HFFc6 (cell line): Measurements from ENCODE around the gene GP2. TPM values are rescaled to one million over a fixed set of nuclear protein-coding genes. Genes with fewer than 3 reads are reported as not detected.

Source experiments
- DNase-seq: peaks from one replicate; pipeline ENCODE4 v3.0.0-alpha.2; 2018
- H3K27ac Mint-ChIP-seq: 2 replicates; pipeline ENCODE4 v1.8.0; 2020; ENCODE audit warnings: mild to moderate bottlenecking, mixed read lengths
- H3K27me3 Mint-ChIP-seq: 2 replicates; pipeline ENCODE4 v1.8.0; 2021; ENCODE audit warnings: mild to moderate bottlenecking, moderate library complexity, mixed read lengths; ENCODE audit not compliant: insufficient read depth
- H3K36me3 Mint-ChIP-seq: 2 replicates; pipeline ENCODE4 v1.8.0; 2021; ENCODE audit warnings: low read depth, mixed read lengths
- H3K4me1 Mint-ChIP-seq: 2 replicates; pipeline ENCODE4 v1.8.0; 2020; ENCODE audit warnings: low read depth, mixed read lengths
- H3K4me3 Mint-ChIP-seq: 2 replicates; pipeline ENCODE4 v1.8.0; 2020; ENCODE audit warnings: mild to moderate bottlenecking, moderate library complexity, mixed read lengths
- H3K9me3 Mint-ChIP-seq: 2 replicates; pipeline ENCODE4 v1.8.0; 2020; ENCODE audit warnings: mild to moderate bottlenecking, mixed read lengths
- total RNA-seq, 6 experiments: library from RNA; stranded (reverse); fragmentation: NEBNext Ultra II Directional; extraction: Animal tissue kit (Norgen Biotek cat#: 25700); gene quantifications; 2 replicates in 1 of 6; 3 replicates in 5 of 6; pipeline ENCODE4 v1.2.3, GENCODE V29; 2021
- TF ChIP-seq, protein P1 (sequence below): fragments of 200-600 bp; sonication (generic); IDR thresholded peaks from 2 replicates; pipeline ENCODE4 v1.5.0; 2021; ENCODE audit warnings: antibody characterized with exemption, mild to moderate bottlenecking

GP2 gene
- total RNA-seq, 6 experiments from 2014 or later = not detected

DNA sequence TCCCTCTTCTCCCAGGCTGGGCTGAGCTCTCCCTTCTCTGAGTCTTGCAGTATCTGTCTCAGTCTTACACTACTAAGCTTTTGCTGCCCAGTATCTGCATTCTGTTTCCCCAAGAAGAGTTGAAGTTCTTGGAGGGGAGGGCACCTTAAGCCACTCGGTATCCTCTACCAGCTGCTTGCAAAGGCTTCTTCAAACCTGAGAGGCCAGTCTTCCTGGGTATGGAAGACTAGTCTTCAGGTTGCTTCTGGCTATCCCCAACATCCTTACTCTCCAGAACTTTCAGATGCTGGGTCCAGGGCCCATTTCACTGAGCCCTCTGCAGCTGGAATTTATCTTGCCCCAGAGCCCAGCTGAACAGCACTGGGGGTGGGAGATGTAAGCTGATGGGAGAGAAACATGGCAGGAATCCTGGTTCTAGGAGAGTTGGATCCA lies 20.1 kb downstream of the GP2 start:
- H3K27me3 Mint-ChIP-seq = no peaks in the 10 kb centered on the region
- TF ChIP-seq, protein P1, sequence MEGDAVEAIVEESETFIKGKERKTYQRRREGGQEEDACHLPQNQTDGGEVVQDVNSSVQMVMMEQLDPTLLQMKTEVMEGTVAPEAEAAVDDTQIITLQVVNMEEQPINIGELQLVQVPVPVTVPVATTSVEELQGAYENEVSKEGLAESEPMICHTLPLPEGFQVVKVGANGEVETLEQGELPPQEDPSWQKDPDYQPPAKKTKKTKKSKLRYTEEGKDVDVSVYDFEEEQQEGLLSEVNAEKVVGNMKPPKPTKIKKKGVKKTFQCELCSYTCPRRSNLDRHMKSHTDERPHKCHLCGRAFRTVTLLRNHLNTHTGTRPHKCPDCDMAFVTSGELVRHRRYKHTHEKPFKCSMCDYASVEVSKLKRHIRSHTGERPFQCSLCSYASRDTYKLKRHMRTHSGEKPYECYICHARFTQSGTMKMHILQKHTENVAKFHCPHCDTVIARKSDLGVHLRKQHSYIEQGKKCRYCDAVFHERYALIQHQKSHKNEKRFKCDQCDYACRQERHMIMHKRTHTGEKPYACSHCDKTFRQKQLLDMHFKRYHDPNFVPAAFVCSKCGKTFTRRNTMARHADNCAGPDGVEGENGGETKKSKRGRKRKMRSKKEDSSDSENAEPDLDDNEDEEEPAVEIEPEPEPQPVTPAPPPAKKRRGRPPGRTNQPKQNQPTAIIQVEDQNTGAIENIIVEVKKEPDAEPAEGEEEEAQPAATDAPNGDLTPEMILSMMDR = no peak
- no peaks in the 10 kb centered on the region for H3K36me3 Mint-ChIP-seq
- peaks cover 41% of the 10 kb centered on the region for H3K9me3 Mint-ChIP-seq
- no peak overlapping the region for H3K27ac Mint-ChIP-seq
- DNase-seq = no peak
- H3K4me3 Mint-ChIP-seq = no peak overlapping the region
- H3K4me1 Mint-ChIP-seq = no peaks in the 10 kb centered on the region

DNA sequence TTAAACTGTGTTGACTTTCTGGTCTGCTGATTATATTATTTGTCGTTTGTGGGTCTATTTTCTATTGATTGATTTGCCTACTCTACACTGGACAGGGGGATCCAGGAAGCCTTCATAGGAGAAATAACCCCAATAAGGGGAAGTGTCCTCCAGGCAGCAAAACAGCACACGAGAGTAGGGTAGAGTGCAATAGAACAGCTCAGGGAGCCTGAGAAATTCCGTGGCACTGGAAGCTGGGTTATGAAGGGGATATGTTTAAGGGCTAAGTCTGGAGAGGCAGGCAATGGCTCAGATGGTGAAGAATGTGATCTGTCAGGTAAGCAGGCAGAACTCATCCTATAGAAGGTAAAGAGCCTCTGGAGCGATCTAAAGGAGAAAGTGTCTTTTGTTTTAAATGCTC lies 20.9 kb downstream of the GP2 start:
- TF ChIP-seq, protein P1 = no peak
- Mint-ChIP-seq H3K4me1 (no peaks in the 10 kb centered on the region), H3K9me3 (peaks cover 37% of the 10 kb centered on the region), H3K27me3 (no peaks in the 10 kb centered on the region), H3K4me3 (no peak overlapping the region), H3K27ac (no peak overlapping the region), H3K36me3 (no peaks in the 10 kb centered on the region)
- no peak for DNase-seq

DNA sequence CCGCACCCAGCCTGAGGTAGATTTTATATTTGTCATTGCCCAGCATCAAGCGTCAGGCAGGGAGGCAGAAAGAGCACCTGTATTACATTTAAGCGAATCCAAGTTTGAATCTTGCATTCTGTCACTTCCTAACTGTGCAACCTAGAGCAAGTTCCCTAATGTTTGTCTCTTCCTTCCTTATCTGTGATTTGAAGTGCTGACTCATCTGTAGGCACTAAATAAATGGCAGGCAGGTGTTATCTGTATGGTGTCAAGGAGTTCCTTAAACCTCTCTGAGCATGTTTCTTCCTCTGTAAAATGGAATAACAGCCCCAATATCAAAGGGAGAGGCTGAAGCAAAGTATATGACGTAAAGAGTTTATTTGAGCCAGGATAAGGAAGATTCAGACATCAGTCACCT lies 24.3 kb downstream of the GP2 start:
- no peaks in the 10 kb centered on the region; the same call in 1 of the 2 replicates for H3K27me3 Mint-ChIP-seq
- no peak for DNase-seq
- H3K9me3 Mint-ChIP-seq = peaks cover 20% of the 10 kb centered on the region
- H3K4me3 Mint-ChIP-seq = no peak overlapping the region
- no peaks in the 10 kb centered on the region for H3K4me1 Mint-ChIP-seq
- no peaks in the 10 kb centered on the region for H3K36me3 Mint-ChIP-seq
- H3K27ac Mint-ChIP-seq = no peak overlapping the region
- TF ChIP-seq, protein P1 = no peak

DNA sequence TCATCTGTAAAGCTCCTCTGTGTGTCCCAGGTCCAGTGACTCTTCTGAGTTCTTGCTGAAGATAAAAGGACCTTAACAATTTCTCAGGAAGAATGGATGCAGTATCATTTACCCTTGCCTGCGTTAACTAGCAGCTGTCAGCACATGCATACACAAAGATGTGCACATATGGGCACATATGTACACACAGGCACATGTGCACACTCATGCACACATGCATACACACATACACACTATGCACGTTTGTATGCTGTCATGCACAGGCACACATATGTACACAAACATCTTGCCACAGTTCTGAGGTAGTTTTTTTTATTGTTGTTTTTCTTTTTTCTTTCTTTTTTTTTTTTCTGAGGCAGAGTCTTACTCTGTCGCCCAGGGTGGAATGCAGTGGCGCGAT lies 24.9 kb downstream of the GP2 start:
- Mint-ChIP-seq H3K4me3 (no peak overlapping the region), H3K36me3 (no peaks in the 10 kb centered on the region), H3K4me1 (no peaks in the 10 kb centered on the region), H3K27me3 (no peaks in the 10 kb centered on the region; the same call in 1 of the 2 replicates), H3K9me3 (peaks cover 16% of the 10 kb centered on the region; the same call in 1 of the 2 replicates), H3K27ac (no peak overlapping the region)
- no peak for DNase-seq
- TF ChIP-seq, protein P1 = no peak

DNA sequence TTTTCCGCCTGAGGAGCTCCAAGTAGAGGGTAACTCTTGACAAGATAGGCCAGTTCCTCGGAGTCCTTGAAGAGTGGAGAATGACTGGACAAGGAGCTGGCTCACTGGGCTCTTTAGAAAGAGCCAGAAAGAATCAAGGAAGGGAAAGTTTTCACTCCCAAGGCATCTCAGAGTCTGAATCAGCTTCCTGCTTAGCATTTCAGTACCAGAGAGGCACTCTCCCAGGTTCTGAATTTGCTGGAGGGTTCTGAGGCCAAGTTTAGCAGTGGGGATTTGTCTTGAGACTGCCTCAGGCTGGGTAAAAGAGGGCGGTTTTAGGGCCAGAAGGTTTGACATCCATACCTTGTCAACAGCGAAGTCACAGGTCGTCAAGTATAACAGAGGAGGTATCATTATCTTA lies 25.5 kb downstream of the GP2 start:
- Mint-ChIP-seq H3K36me3 (no peaks in the 10 kb centered on the region), H3K9me3 (peaks cover 16% of the 10 kb centered on the region; the same call in 1 of the 2 replicates), H3K4me3 (no peak overlapping the region), H3K27me3 (no peaks in the 10 kb centered on the region; the same call in 1 of the 2 replicates), H3K4me1 (no peaks in the 10 kb centered on the region), H3K27ac (no peak overlapping the region)
- TF ChIP-seq, protein P1 = no peak
- DNase-seq = no peak
